ENCODE results near the gene IL17B.

DNA sequence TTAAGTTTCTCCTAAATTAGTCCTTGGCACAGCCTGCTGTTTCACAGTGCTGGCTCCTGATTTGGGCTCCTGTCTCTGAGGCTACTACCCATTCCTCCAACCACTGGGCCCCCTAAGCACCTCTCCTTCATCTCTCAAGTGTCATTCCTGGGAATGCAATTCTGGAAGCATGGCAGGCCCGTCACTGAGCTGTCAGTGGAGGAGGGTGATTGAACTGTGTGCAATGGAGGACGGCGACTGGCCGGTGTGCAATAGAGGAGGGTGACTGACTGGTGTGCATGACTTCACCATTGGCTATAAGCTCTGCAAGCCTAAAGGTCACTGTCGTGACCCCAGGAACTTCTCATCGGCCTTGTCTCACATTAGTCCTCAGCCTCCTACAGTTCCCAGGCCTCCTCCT lies 12.4 kb upstream of the IL17B start:
- TF ChIP-seq EZH2 (IDR thresholded peaks at IDR 0.05; ENCODE audit: insufficient read depth, poor library complexity, severe bottlenecking) = no peak
- TF ChIP-seq EZH2phosphoT487 (IDR thresholded peaks at IDR 0.05; ENCODE audit: insufficient read depth, low read depth) = no peak
